Mesothelial cell of epicardium (in vitro differentiated cells): ENCODE data around the gene PARD3B. TPM values are rescaled to one million over a fixed set of nuclear protein-coding genes. Genes with fewer than 3 reads are reported as not detected.

ENCODE experiments used
- DNase-seq, 2 experiments: peaks; one replicate each; pipeline ENCODE4 v3.0.0; 2021; ENCODE audit warnings: low spot score in 2 of 2; ENCODE audit not compliant: unreplicated experiment in 2 of 2
- H3K27ac Mint-ChIP-seq: 2 replicates; pipeline ENCODE4 v1.8.0; 2021; ENCODE audit warnings: mixed read lengths
- H3K27me3 Mint-ChIP-seq: 2 replicates; pipeline ENCODE4 v1.8.0; 2021; ENCODE audit warnings: low read depth, mixed read lengths
- H3K36me3 Mint-ChIP-seq: 2 replicates; pipeline ENCODE4 v1.8.0; 2021; ENCODE audit warnings: mixed read lengths
- H3K4me1 Mint-ChIP-seq: 2 replicates; pipeline ENCODE4 v1.8.0; 2021; ENCODE audit warnings: mixed read lengths
- H3K4me3 Mint-ChIP-seq: 2 replicates; pipeline ENCODE4 v1.8.0; 2021; ENCODE audit warnings: mild to moderate bottlenecking, moderate library complexity, mixed read lengths
- H3K9me3 Mint-ChIP-seq: 2 replicates; pipeline ENCODE4 v1.8.0; 2021; ENCODE audit warnings: mixed read lengths
- total RNA-seq: library from RNA; stranded (reverse); gene quantifications from 3 replicates; pipeline ENCODE4 v1.2.1, GENCODE V29; 2021
- TF ChIP-seq, protein P1 (sequence below): fragments of 200-600 bp; sonication (generic); IDR thresholded peaks from one replicate; pipeline ENCODE4 v1.5.0; 2021; ENCODE audit warnings: antibody characterized with exemption; ENCODE audit not compliant: unreplicated experiment

The PARD3B gene
- total RNA-seq, 1 donor from 2014 or later, result 23.4 TPM

GRCh38 chr2:204973616-204974015 is 428.3 kb downstream of the PARD3B start:
- H3K27ac Mint-ChIP-seq, result peak overlapping the region; percentile 51
- TF ChIP-seq, protein P1, sequence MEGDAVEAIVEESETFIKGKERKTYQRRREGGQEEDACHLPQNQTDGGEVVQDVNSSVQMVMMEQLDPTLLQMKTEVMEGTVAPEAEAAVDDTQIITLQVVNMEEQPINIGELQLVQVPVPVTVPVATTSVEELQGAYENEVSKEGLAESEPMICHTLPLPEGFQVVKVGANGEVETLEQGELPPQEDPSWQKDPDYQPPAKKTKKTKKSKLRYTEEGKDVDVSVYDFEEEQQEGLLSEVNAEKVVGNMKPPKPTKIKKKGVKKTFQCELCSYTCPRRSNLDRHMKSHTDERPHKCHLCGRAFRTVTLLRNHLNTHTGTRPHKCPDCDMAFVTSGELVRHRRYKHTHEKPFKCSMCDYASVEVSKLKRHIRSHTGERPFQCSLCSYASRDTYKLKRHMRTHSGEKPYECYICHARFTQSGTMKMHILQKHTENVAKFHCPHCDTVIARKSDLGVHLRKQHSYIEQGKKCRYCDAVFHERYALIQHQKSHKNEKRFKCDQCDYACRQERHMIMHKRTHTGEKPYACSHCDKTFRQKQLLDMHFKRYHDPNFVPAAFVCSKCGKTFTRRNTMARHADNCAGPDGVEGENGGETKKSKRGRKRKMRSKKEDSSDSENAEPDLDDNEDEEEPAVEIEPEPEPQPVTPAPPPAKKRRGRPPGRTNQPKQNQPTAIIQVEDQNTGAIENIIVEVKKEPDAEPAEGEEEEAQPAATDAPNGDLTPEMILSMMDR, result no peak
- peaks cover 25% of the 10 kb centered on the region for H3K4me1 Mint-ChIP-seq

DNA sequence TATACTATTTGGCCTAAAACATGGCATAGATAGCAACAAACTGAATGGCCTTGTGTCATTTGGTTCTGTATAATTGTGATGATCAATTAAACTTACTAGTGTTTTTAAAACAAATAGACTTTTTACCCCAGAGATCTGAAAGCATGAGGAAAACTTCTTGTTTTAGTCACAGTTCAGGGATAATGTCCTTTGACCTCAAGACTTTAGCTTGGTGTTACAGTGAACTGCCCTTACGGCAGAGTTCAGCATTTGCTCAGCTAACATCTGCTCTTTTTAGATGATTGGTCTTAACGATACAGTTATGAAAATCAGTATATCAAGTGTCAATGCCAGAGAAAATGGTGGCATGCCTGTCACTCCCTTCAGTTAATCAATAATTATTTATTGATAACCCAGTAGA is 429.2 kb downstream of the PARD3B start:
- H3K9me3 Mint-ChIP-seq, result peaks cover 8% of the 10 kb centered on the region
- DNase-seq, result no peak
- no peaks in the 10 kb centered on the region for H3K27me3 Mint-ChIP-seq
- TF ChIP-seq, protein P1, result no peak
- H3K4me3 Mint-ChIP-seq, result no peak overlapping the region
- H3K36me3 Mint-ChIP-seq, result no peaks in the 10 kb centered on the region
- no peak overlapping the region for H3K27ac Mint-ChIP-seq
- H3K4me1 Mint-ChIP-seq, result peaks cover 25% of the 10 kb centered on the region

More at GRCh38 chr2:204973616-204974015, 428.3 kb downstream of the PARD3B start:
- Mint-ChIP-seq H3K27me3 (no peaks in the 10 kb centered on the region), H3K4me3 (no peak overlapping the region), H3K36me3 (no peaks in the 10 kb centered on the region), H3K9me3 (peaks cover 3% of the 10 kb centered on the region)
- no peak for DNase-seq

GRCh38 chr2:204977914-204978313 is 432.6 kb downstream of the PARD3B start:
- Mint-ChIP-seq H3K4me1 (peaks cover 21% of the 10 kb centered on the region), H3K27ac (no peak overlapping the region), H3K4me3 (no peak overlapping the region), H3K36me3 (peaks cover 2% of the 10 kb centered on the region), H3K27me3 (no peaks in the 10 kb centered on the region), H3K9me3 (peaks cover 9% of the 10 kb centered on the region)
- DNase-seq, result no peak
- TF ChIP-seq, protein P1, result no peak

DNA sequence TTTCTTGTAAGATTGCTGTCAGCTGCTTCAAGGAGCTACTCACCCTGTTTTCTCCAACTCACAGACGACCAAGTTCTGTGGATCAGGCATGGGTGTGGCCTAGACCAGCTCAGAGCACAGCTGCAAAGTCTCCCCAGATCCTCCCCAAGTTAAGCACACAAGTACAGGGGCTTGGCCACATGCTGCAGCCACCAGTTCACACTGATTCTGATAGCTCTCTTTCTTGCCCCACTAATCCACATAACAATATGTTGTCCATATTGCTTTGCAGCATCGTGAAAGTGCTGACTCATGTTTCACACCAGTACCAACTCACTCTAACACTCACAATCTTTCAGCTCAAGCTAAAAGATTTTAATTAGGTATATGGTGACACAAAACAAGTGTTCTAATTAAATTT is 437.0 kb downstream of the PARD3B start:
- peak overlapping the region; percentile 51 for H3K27ac Mint-ChIP-seq
- TF ChIP-seq, protein P1, result no peak
- DNase-seq, result no peak
- peaks cover 2% of the 10 kb centered on the region for H3K36me3 Mint-ChIP-seq
- H3K4me3 Mint-ChIP-seq, result no peak overlapping the region
- peaks cover 6% of the 10 kb centered on the region for H3K9me3 Mint-ChIP-seq
- H3K27me3 Mint-ChIP-seq, result no peaks in the 10 kb centered on the region
- peaks cover 26% of the 10 kb centered on the region for H3K4me1 Mint-ChIP-seq

DNA sequence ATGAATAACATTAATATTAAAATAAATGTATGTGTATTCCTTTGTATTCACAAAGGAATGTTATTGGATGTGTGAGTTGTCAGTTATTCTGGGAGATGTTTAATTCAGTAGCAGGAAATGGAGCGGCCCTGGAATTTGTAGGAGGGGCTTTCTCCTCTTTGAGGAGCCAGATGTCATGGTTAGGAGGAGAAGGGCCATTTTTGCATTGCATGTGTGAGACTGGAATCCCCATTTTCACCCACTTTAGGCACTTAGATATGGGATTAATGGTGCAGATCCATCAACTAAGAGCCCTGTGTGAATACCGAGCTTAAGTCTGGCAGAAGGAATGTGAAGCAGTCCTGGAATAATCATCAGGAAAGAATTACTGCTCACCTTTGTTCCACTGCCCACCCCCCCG is 439.2 kb downstream of the PARD3B start:
- Mint-ChIP-seq H3K36me3 (peaks cover 2% of the 10 kb centered on the region), H3K4me3 (no peak overlapping the region), H3K4me1 (peaks cover 26% of the 10 kb centered on the region), H3K9me3 (peaks cover under 1% of the 10 kb centered on the region), H3K27me3 (no peaks in the 10 kb centered on the region), H3K27ac (no peak overlapping the region)
- TF ChIP-seq, protein P1, result no peak
- no peak for DNase-seq

GRCh38 chr2:204986641-204987040 is 441.4 kb downstream of the PARD3B start:
- H3K9me3 Mint-ChIP-seq, result no peaks in the 10 kb centered on the region
- H3K27me3 Mint-ChIP-seq, result no peaks in the 10 kb centered on the region
- no peaks in the 10 kb centered on the region for H3K36me3 Mint-ChIP-seq
- no peak for DNase-seq
- no peak overlapping the region for H3K4me3 Mint-ChIP-seq
- H3K27ac Mint-ChIP-seq, result no peak overlapping the region
- H3K4me1 Mint-ChIP-seq, result peaks cover 25% of the 10 kb centered on the region
- TF ChIP-seq, protein P1, result no peak
